SH-SY5Y (cell line): Measurements from ENCODE around the gene RAB34.

Experiments
- GATA2 ChIP-seq: IDR thresholded peaks from 2 replicates; pipeline ENCODE4 v1.6.1; 2011; ENCODE audit warnings: mild to moderate bottlenecking, low read depth, low read length
- GATA3 ChIP-seq: IDR thresholded peaks from 2 replicates; pipeline ENCODE4 v1.6.1; 2011; ENCODE audit warnings: low read depth, mild to moderate bottlenecking, low read length, moderate library complexity

- no peak for TF ChIP-seq GATA2
- no peak for TF ChIP-seq GATA3
These were observed 51.7 kb downstream of the RAB34 start for GRCh38 chr17:28665994-28666393.
